D341Med (cell line): ENCODE data around the gene CEP57L1.
"Not testable (repeated sequence)": the region's sequence is repeated elsewhere in the genome, so short reads cannot be mapped to it uniquely, and the experiment has no call there.

Experiments
- DNase-seq: peaks from one replicate; pipeline ENCODE4 v3.0.0; 2012; ENCODE audit warnings: low spot score

CEP57L1 gene

DNA sequence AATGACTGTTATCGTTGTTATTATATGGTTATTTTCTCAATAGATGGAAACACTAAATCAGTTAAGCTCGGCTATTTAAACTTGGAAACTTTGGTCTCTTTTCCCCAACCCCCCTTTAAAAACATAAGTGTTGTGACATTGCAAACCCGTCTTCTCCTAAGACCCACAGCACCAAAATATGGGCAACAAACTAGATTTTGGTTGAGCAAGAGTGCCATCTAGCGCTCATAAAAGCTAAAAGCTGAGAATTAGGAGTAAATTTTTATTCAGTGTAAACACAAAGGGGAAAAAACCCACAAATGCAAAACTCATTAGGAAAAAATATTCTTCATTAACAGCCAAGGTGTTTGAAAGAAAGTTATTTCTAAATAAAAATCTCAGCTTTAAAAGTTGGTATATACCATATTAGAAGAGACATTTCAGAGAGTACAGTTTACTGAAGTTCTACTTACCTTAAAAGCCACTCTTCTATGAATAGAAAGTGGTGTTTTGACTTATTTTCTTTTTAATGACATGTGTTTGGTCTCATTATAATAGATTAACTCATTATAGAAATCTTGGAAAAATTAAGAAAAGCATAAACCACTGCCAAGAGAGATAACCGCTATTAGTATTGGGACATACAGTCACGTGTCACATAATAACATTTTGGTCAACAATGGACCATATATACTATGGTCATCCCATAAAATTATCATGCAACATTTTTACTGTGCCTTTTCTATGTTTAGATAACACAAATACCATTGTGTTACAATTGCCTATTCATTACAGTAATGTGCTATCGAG, 21.8 kb upstream of the CEP57L1 start:
- DNase-seq, result peak; percentile 48

DNA sequence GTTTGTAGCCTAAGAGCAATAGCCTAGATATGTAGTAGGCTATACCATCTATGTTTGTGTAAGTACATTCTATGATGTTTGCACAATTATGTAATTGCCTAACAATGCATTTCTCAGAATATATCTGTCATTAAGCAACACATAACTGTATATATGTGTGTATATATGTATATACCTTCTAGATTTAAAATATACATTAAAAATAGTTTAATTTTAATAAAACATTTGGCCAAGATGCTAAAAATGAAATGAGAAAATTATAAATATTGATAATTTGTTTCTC, 21.2 kb upstream of the CEP57L1 start:
- DNase-seq, result no peak

DNA sequence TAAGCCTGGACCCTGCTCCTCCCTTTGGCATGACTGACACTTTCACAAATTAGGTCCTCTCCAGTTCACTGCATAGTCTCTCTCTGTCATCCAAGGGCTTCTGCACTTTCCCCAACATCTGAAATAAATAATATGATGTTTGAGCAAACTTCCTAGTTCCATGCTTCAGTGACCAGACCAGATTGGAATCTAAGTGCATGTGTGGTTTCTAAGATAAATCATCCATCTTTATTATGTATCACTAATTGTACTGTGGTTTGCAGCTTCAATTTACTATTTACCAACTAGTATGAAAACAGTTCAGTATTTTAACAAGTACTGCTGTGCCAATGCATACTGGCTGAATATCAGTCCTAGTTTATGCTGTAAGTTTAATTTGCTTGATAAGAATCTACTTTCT, 19.4 kb upstream of the CEP57L1 start:
- no peak for DNase-seq

DNA sequence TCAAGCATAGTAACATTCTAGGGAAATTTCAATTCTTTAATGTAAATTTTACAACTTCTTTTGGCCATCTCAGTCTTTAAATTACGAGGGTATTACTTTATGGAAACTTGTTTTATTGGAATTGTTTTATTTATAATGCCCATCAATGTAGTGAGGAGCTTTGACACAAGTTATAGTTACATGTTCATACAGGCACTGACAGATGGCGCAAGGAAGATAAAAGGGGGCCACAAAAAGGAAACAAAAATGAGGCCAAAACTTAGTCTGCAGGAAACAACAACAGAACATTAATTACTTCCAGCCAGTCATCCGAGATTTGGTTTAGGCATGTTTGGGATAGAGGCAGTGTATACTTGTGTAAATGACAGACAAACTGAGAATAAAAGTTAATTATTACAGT, 18.9 kb upstream of the CEP57L1 start:
- no peak for DNase-seq

DNA sequence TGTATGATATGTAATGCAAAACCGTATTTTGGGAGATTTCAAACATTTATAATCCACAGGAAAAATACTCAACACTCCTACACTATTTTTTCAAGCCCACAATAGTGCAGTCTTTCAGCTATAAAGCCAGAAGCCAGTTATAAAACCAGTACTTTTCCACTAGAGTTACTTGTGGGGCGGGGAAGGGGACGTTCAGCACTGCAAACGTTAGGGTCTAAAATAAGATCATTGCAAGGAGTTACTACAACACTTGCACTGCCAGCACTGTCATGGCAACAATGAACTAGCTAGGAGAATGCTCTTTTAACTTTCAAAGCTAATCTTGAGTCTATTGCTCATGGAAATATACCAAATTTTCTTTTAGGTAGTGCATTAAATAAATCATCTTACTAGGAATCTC, 15.3 kb upstream of the CEP57L1 start:
- no peak for DNase-seq

DNA sequence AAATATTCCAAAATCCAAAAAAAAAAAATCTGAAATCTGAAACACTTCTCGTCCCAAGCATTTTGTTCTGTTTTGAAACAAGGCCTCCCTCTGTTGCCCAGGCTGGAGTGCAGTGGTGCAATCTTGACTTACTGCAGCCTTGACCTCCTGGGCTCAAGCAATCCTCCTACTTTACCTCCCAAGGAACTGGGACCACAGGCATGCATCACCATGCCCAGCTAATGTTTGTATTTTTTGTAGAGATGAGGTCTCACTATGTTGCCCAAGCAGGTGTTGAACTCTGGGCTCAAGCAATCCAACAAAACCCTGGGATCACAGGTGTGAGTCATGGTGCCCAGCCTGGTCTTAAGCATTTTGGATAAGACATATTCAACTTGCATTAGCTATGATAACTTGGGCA, 14.3 kb upstream of the CEP57L1 start:
- DNase-seq, result no peak

DNA sequence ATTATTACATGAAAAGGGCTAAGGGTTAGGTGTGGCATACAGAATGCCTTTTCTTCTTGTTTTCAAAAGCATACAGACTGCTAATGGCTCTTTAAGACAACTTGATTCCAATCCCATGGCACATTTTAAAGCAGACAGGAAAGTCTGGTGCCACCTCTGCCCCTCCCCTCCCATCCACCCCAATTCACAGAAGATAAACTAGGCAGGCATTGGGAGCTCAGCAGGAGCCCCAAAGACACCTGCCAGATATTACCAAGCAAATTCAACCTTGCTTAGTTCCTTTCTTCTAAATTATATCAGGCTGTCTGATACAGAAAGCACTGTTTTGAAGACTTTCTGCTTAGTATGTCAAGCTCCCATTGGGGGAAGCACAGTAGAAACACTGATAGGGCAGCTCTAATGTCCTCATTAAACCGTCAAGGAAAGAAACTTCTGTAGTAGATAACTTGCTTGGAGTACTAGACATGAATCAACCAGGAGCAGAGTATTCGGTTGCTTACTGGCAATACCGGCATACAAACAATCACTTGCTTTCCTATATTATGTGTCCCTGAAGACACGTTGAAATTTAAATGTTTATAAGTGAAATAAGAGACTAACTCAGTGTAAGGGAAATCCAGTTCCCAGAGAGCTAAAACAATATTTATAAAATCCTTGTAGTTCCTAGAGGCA, 13.7 kb upstream of the CEP57L1 start:
- DNase-seq, result no peak

DNA sequence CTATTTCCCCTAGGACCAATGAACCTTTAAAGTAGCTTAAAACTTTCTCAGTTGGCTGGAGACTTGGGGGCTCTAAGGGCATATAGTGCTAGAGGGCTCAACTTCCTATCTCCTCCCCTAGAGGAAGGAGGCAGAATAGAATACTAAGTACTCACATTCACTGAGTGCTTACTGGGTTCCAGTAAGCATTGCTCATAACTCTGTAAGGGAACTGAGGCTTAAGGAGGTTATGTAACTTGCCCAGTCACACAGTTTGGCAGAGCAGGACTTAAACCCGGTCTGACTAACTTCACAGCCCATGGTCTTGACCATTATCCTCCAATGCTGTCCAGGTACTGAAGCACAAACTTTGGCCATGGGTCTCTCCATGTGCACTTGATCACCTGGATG, 13.1 kb upstream of the CEP57L1 start:
- no peak for DNase-seq

DNA sequence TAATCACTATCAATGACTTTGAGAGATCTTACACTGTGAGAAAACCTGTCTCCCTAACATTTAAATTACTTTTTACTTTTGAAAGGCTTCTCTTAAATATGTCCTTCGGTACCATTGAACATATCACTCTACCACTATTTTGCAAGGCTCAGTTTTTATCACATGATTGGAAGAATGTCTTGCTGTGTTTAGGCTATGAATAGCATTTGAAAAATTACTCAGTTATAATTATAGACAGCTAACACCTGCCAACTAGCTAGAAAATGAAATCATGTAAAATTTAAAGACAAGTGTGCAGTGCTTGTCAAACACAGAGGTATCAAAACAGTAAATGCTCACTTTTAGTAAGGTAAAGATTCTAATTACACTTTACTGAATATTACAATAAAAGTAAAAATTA, 11.7 kb upstream of the CEP57L1 start:
- DNase-seq, result no peak

DNA sequence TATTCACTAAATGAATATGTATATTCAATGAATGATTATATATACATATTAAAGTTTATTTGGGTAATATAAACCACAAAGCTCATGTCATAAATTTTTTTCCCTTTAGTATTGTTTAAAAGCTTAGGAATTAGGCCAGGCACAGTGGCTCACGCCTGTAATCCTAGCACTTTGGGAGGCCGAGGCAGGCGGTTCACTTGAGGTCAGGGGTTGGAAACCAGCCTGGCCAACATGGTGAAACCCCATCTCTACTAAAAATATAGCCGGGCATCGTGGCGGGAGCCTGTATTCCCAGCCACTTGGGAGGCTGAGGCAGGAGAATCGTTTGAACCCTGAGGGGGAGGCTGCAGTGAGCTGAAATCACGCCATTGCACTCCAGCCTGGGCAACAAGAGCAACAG, 11.2 kb upstream of the CEP57L1 start:
- DNase-seq, result not testable (repeated sequence)

DNA sequence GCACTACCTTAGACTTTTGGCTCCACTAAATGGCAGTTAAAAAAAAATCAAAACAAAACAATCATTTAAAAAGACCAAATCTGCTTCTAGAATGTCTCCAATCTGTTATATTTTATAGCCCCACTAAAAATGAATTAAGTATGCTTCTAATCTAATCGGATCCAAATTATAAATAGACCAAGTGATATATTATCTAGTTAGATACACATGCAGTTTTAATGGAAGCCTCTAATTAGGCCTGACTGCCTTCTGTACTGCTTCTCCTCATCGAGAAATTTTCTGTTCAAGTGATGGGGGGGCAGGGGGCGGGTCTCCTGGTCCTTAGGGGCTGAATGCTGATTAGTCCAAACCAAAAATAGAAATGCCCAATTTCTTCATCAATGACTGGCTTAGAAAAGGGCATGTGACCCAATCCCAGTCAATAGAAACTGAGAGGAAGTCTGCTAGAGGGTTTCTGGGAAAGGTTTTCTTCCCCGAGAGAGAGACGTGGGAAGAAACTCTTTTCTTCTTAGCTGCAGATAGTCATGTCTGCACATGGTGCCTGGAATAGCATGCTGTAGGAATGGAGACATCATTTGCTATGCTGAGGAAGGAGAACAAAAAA, 7.5 kb upstream of the CEP57L1 start:
- no peak for DNase-seq

DNA sequence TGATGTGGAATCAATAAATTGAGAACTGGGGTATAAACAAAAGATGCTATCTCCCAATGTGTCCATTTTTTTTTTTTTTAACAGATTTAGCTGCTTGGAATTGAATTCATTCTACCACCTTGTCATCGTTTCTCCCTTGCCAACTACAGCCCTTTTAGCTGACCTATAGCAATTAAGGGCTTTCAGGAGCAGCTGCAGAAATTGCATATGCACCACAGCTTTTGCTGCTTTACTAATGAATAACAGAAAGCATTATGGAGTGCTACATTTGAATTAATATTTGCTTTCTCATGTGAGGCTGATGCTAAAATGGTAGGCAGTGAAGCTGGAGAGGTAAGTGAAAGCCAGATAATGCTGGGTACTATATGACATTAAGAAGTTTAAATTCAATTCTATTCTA, 6.3 kb upstream of the CEP57L1 start:
- DNase-seq, result no peak

DNA sequence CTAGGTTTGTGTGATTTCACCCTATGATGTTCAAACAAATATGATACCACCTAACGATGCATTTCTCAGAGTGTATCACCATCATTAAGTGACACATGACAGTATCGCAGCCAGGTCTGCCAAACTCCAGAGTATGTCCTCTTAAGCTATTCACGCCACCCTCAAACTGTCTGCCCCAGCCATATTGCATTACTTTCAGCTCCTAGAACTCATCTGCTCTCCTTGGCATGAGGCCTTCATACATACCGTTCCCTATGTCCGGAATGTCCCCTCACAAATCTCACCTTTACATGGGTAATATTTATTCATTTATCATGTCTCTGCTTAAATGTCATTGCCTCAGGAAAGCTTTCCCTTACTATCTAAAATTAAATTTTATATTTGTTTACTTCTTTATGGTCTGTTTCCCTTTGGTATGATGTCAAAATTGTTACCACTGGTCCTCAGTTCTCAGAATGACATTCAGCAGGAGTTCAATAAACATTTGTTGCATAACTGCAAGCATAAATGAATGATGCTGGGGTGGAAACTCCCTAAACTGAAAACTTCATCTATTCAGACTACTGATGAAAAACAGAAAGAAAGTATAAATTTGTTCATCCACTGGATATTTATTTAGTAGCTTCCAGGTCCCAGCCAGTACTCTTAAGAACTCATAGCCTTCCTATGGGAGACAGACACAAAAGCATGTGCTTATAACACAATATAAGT, 3.8 kb upstream of the CEP57L1 start:
- DNase-seq, result no peak

DNA sequence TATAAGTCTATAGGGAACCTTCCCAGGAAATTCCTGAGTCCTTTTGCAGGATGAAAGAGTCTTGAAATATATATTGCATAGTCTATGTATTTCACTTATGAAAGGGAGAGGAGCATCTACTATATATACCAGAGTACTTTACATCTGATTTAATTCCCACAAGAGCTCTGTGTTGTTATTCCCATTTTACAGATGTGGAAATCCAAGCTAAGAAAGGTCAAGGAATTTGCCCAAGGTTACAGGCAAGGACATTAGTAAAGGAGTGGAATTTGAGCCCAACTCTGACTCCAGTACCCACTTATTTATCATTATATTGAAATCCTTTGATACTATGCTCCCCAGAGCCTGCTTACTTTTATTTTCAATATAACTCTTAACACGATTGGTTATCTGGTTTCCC, 3.2 kb upstream of the CEP57L1 start:
- DNase-seq, result no peak

DNA sequence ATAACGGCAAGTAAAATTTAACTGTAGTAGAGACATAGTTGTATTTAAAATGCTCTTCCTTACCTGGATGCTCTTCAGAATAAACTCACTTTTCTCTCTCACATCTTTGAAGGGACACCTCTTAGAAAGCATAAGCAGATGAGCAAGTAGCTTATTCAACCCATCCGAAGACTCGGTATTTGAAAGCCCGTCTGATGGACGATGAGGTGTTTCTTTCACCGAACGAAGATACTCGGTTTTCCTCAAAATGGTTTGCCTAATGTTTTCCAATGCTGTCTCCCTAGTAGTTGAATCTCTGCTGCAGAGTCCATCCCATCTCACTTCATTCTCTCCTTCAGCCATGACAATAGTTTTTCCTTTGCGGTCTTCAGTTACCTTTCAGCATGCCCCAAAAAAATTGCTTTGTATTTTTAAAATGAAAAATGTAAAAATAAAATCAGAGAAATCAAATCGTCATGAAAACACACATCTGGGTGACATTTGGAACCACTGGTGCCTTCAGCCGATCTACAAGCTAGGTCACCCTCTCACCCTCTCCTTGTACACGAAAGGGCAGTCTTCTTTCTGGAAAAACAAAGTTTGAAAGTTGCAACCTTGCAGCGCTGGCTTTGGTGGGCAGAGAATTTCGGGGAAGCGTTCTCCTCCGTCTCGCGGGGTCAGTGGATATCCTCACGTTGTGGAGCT, 1.4 kb upstream of the CEP57L1 start:
- no peak for DNase-seq

DNA sequence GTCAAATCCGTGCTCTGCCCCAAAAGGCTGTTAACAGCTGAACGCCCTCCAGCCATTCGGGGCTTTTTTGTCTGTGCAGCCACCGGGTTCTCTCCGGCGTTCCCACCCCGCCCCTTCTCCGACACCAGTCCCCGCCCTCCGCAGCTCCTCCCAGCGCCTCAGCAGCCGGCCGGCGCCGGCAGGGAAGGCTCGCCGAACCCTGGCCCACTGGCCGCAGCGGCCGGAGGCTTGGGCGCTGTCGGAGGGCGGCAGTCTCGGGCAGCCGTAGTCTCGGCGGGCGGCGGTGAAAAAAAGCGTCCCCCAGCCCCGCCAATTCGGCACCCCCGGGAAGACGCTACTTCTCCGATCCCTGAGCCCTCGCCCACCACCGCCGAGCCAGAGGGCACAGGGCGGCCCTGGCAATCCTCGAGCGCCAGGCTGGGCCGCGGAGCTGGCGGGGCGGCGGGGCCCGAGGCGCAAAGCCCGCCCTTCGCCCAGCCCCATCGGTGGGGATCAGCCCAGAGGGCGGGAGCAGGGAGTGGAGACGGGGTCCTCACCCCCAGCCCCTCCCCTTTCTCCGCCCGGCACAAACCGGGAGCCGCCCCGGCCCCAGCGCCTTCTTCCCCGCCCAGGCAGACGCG, 781 bp upstream of the CEP57L1 start, which contains the start of gene SESN1:
SESN1 (minus strand) TSS at position 431 of the 620 bp plus-strand sequence. CDS start 773 bp downstream, outside the sequence.
- DNase-seq, result peak; percentile 96

DNA sequence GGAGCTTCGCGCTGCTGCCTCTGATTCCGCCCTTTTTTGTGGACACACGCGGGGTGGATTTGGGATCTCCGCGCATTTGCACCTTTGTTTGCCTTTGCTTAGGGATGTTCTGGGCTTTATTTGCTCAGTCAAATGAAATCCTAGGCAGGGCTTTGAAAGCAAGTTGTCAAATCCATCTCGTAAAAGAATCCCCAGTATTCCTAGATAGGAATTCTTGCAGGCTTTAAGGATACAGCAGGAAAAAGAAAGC, 453 bp downstream of the CEP57L1 start:
- DNase-seq, result no peak

DNA sequence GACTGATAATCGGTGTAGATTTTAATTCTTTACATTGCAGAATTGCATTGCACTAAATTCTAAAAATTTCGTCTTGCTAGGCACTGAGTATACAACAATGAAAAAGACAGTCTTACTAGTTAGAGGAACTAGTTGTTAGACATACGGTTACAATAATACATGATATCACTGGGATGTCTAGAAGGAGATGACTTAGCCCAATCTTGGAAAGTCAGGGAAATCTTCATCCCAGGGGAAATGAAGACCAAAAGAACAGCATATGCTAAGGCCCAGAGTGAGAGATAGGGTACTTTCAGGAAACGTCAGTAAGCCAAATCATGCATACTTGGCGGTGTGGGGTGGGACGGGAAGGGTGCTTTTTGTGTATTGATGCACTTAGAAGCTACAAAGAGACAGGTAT, 901 bp downstream of the CEP57L1 start:
- DNase-seq, result no peak

DNA sequence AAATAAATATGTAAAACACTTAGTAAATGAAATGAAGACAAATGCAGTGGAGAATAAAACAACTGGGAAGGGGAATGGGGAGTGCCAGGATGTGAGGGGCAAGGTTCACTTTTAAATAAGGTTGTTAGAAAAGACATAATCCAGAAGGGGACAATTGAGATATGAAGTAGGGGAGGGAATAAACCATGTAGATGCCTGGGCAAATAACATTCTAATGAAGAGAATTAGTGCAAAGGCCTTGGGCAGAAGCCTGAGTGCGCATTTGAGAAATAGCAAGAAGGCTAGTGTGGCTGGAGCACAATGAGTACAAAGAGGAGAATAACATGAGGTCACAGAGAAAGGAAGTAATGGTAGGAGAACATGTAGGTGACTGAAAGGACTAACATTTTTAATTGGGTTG, 2.4 kb downstream of the CEP57L1 start:
- DNase-seq, result no peak

DNA sequence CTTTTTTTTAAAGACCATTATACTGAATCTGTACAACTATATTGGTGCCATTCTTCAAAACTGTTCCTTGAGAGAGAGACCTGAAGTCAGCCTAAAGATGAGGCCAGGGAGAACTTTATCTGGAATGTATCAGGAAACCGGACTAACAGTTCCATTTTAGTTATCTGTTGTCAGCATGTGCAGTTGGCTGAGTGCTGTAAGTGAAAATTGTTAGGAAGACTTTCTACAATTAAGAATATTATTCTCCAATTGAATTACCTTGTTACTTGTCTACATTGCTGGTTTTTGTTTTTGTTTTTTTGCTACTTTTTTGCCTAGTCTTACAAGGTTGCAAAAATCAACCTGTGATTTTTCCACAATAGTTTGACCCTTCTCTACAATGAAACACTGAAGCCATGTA, 7.5 kb downstream of the CEP57L1 start:
- DNase-seq, result no peak

DNA sequence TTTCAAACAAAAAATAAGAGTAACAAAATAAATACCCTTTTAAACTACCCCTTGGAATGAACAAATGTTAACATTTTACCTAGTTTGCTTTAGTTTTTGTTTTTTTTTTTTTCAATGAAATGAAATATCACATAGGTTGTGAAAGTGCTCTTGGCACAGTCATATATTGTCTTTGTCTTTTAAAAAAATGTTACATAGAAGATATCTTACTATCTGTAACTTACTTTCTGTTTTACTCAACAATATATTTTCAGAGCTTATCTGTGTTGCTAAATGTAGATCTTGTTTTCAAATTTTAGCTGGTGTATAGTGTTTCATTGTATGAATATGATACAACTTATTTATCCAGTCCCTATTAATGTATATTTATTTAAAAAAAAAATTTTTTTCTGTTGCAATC, 8.6 kb downstream of the CEP57L1 start:
- DNase-seq, result no peak

DNA sequence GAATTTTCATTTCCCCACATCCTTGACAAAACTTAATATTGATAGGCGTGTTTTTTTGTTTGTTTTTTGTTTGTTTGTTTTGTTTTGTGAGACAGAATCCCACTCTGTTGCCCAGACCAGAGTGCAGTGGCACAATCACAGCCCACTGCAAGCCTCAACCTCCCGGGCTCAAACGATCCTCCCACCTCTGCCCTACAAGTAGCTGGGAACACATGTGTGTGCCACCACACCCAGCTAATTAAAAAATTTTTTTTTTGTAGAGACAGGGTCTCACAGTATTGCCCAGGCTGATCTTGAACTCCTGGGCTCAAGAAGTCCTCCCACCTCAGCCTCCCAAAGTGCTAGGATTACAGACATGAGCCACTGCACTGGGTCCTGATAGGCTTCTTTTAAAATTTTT, 9.2 kb downstream of the CEP57L1 start:
- DNase-seq, result no peak
